DND-41 (cell line): ENCODE measurements around the gene METTL15.

Experiments used
- CTCF ChIP-seq: IDR thresholded peaks from 2 replicates; pipeline ENCODE4 v1.5.1; 2012; ENCODE audit warnings: borderline replicate concordance, low read length, moderate library complexity, mild to moderate bottlenecking; ENCODE audit not compliant: poor library complexity, severe bottlenecking; ENCODE audit errors: extremely low read depth
- EZH2 ChIP-seq: IDR thresholded peaks from 3 replicates; pipeline ENCODE4 v1.6.1; 2012; ENCODE audit warnings: borderline replicate concordance, low read depth, mild to moderate bottlenecking, moderate library complexity, low read length, inconsistent platforms; ENCODE audit not compliant: severe bottlenecking

GRCh38 chr11:28168718-28169117, 60.5 kb downstream of the METTL15 start:
- TF ChIP-seq CTCF, result no peak
- TF ChIP-seq EZH2, result no peak
